ENCODE measurements around the gene PSG6. TPM values are rescaled to one million over a fixed set of nuclear protein-coding genes. Genes with fewer than 3 reads are reported as not detected.
A peak's percentile ranks its signal among the peaks of the same experiment; 100 is the strongest.
"Not testable (repeated sequence)": the region's sequence is repeated elsewhere in the genome, so short reads cannot be mapped to it uniquely, and the experiment has no call there.

The PSG6 gene
- total and polyA plus RNA-seq, 10 of the 15 experiments (the other 5 are each of a cell fraction or from before 2014, with no cell fraction given), result not detected

DNA sequence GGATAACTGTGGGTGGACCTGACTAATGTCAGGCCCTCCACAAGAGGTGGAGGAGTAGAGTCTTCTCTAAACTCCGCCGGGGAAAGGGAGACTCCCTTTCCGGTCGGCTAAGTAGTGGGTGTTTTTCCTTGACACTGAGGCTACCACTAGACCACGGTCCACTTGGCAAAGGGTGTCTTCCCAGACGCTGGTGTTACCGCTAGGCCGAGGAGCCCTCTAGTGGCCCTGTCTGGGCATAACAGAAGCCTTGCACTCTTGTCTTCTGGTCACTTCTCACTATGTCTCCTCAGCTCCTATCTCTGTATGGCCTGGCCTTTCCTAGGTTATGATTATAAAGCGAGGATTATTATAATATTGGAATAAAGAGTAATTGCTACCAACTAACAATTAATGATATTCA is 5.4 kb upstream of the PSG6 start:
- H2AFZ ChIP-seq (ENCODE audit: control insufficient read depth, low read depth, low read length); H3K27ac ChIP-seq (ENCODE audit: control insufficient read depth, insufficient read depth); H3K79me2 ChIP-seq (ENCODE audit: control insufficient read depth, insufficient read depth, low read length); ATAC-seq; H3K4me2 ChIP-seq (ENCODE audit: control insufficient read depth, insufficient read depth); in situ Hi-C loops (cut with MboI); BruUV-seq (replicated peaks); H3K9me3 ChIP-seq (replicated peaks; ENCODE audit: control insufficient read depth, insufficient read depth, low read length); H3K9ac ChIP-seq (ENCODE audit: control insufficient read depth, insufficient read depth, low read length); SMC1A ChIA-PET (ENCODE audit: uncharacterized antibody, unreplicated experiment); H4K20me1 ChIP-seq (ENCODE audit: control insufficient read depth, insufficient read depth); DNase-seq (ENCODE audit: low read depth, low spot score); FAIRE-seq; H3K27me3 ChIP-seq (replicated peaks in 1 of 2; ENCODE audit: control insufficient read depth in 2 of 2, insufficient read depth in 2 of 2, low read length in 1 of 2); H3K4me1 ChIP-seq (ENCODE audit: control insufficient read depth, insufficient read depth, low read length); POLR2A ChIA-PET; intact Hi-C loops (cut with micrococcal nuclease; ENCODE audit: unreplicated experiment); H3K36me3 ChIP-seq (ENCODE audit: control insufficient read depth in 2 of 2, insufficient read depth in 2 of 2, low read length in 1 of 2); H3K4me3 ChIP-seq; RAD21 ChIA-PET (ENCODE audit: unreplicated experiment): not testable (repeated sequence)
- WGBS (ENCODE audit: insufficient coverage, insufficient replicate concordance, low lambda C conversion rate, missing lambda C conversion rate), result 18% methylated on average over 9 of the region's 9 CpGs
- CTCF ChIA-PET, result interaction anchor here (0.8 to 1.4 kb wide), 3 partner anchors 9 to 608 kb away, joined by 3 to 5 read pairs (median 3); no protein-coding TSS in a partner anchor
- peak; percentile 5; the same call in 1 of the 2 replicates for TF ChIP-seq RAD21 (IDR thresholded peaks at IDR 0.05; ENCODE audit: insufficient read depth, low read depth, low read length)
- TF ChIP-seq CTCF (IDR thresholded peaks at IDR 0.05 in 2 of 3, conservative IDR thresholded peaks at IDR 0.05 in 1 of 3; ENCODE audit: control insufficient read depth in 2 of 3, extremely low read depth in 1 of 3, insufficient read depth in 1 of 3, low read depth in 3 of 3, low read length in 3 of 3), result peak; percentile 43 to 70 (median 58); a peak in 5 of 6 replicates

DNA sequence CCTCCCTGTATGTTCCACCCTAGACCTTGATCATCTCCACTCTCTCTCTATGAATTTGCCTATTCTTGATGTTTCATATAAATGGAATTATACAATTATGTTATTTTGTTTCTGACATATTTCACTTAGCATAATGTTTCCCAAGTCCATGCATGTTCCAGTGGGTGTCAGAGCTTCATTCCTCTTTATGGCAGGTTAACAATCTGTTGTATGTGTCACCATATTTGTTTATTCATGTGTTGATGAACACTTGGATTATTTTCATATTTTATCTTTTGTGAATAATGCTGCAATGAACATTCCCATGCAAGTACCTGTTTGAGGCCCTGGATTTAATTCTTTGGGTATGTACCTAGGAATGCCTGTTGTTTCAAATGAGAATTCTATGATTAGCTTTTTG is 3.3 kb upstream of the PSG6 start:
- H3K79me2 ChIP-seq (ENCODE audit: control insufficient read depth, insufficient read depth, low read length); H3K27ac ChIP-seq (ENCODE audit: control insufficient read depth, insufficient read depth); H3K4me2 ChIP-seq (ENCODE audit: control insufficient read depth, insufficient read depth); CTCF ChIA-PET; H3K9me3 ChIP-seq (replicated peaks; ENCODE audit: control insufficient read depth, insufficient read depth, low read length); SMC1A ChIA-PET (ENCODE audit: uncharacterized antibody, unreplicated experiment); in situ Hi-C loops (cut with MboI); POLR2A ChIA-PET; intact Hi-C loops (cut with micrococcal nuclease; ENCODE audit: unreplicated experiment); H3K27me3 ChIP-seq (replicated peaks in 1 of 2; ENCODE audit: control insufficient read depth in 2 of 2, insufficient read depth in 2 of 2, low read length in 1 of 2); H3K9ac ChIP-seq (ENCODE audit: control insufficient read depth, insufficient read depth, low read length); BruUV-seq (replicated peaks); FAIRE-seq; ATAC-seq; H3K4me1 ChIP-seq (ENCODE audit: control insufficient read depth, insufficient read depth, low read length); DNase-seq (ENCODE audit: low read depth, low spot score); RAD21 ChIA-PET (ENCODE audit: unreplicated experiment); H3K4me3 ChIP-seq; H4K20me1 ChIP-seq (ENCODE audit: control insufficient read depth, insufficient read depth); H3K36me3 ChIP-seq (ENCODE audit: control insufficient read depth in 2 of 2, insufficient read depth in 2 of 2, low read length in 1 of 2); H2AFZ ChIP-seq (ENCODE audit: control insufficient read depth, low read depth, low read length): not testable (repeated sequence)

Data from GM12878 (cell line).